Stimulated activated CD8-positive, alpha-beta memory T cell treated with anti-CD3 and anti-CD28 coated beads, Interleukin-7, amount 100 ng/mL, for 4 hours (primary cell): ENCODE measurements around the gene MRPS27.
"Not testable (repeated sequence)": the region's sequence is repeated elsewhere in the genome, so short reads cannot be mapped to it uniquely, and the experiment has no call there.

Experiments
- DNase-seq, 2 donors: peaks; one replicate each; pipeline ENCODE4 v3.0.0-alpha.2; 2020; ENCODE audit warnings: low read depth in 2 of 2

Gene MRPS27

DNA sequence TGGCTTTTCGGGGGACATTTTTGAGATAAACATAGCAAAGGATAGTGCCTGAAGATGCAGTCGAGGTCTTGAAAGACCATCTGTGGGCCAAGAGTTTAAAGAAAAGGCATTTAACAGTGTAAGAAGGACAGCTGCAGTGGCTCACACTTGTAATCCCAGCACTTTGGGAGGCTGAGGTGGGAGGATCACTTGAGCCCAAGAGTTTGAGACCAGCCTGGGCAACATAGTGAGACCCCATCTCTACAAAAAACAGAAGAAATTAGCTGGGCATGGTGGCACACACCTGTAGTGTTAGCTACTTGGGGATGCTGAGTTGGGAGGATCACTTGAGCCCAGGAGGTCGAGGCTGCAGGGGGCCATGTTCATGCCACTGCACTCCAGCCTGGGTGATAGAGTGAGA is 148.9 kb downstream of the MRPS27 start:
- DNase-seq, result not testable (repeated sequence)

DNA sequence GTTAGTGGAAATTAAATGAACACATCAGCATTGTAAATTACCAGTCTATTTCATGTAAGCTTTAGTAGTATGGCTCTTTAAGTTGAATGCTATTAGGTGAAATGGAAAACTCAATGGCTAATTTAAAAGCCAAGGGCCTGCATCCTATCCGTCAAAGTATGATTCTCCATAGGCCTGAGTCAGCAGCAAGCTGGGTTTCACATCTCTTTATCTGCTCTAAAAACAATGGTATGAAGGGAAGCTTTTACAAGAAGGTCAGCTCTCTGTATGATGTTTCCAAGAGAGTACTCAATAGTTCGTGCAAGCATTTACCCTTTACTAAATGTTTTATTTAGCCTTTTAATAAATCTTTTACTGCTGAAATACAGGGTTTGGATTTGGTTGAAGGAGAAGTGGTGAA is 149.9 kb downstream of the MRPS27 start:
- no peak for DNase-seq
